Hippocampal formation (tissue), 2 donors: ENCODE data around the gene KMT2B.
A peak's percentile ranks its signal among the peaks of the same experiment; 100 is the strongest.
"Not testable (repeated sequence)": the region's sequence is repeated elsewhere in the genome, so short reads cannot be mapped to it uniquely, and the experiment has no call there.

Experiments used
- DNase-seq, 2 donors: peaks; one replicate each; lab custom pipeline; 2025; lab: John Stamatoyannopoulos, UW

Gene KMT2B

DNA sequence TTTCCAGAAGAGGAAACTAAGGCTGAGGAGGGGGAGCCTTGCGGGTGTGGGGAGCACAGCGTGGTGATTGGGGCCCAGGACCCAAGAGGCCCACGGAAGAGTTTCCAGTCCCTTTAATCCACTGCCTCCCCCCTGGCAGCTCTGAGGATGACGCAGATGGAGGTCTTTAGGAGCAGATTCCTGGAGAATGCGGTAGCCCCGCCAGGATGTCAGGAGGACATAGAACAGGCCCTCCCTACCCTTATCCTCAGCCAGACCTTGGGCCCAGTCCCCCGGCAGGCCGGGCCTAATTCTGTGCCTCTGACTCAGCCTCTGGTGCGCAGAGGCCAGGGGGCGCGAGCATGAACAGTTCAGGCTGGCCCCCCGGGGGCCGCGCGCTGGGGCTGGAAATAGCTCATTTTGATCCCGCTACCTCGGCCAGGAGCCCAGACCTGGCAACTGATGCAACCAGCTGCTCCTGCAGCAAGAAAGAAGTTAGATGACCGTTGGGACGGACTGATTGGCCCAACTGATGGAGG is 39.5 kb downstream of the KMT2B start:
- DNase-seq, result peak in 1 of 2 donors; percentile 66

- peak; percentile 99 for DNase-seq
Measured at GRCh38 chr19:35757749-35758608, 40.2 kb downstream of the KMT2B start, which contains the start of gene PROSER3. Gene PROSER3 (plus strand): TSS chr19:35758176. CDS start chr19:35758216, 40 bp downstream.

- DNase-seq, result no peak
Measured at GRCh38 chr19:35759697-35760096, 41.9 kb downstream of the KMT2B start.

GRCh38 chr19:35760711-35761349 is 43.0 kb downstream of the KMT2B start:
- no peak for DNase-seq

- no peak for DNase-seq
Measured at GRCh38 chr19:35764432-35765315, 46.9 kb downstream of the KMT2B start.

DNA sequence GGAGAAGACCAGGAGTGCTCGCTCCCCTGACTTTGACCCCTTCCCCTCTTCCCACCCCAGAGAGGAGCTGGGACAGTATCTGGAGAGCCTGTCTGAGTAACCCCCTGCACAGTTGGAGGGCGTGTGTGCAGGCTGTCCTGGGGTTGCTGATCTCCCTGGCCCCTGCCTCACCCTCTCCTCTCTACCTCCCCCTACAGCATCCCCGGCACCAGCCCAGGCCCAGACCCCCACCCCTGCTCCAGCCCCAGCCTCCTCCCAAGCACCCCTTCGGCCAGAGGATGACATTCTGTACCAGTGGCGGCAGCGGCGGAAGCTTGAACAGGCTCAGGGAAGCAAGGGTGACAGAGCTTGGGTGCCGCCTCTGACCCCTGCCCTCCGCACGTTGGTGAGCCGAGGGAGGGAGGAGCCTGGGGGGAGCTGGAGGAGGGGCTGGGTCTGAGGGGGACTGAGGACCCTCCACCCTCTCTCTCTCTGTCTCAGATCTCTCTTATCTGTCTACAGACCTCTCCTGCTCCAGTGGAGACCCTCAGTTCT is 48.8 kb downstream of the KMT2B start:
- no peak for DNase-seq

GRCh38 chr19:35767288-35768081 is 49.7 kb downstream of the KMT2B start:
- no peak for DNase-seq

DNA sequence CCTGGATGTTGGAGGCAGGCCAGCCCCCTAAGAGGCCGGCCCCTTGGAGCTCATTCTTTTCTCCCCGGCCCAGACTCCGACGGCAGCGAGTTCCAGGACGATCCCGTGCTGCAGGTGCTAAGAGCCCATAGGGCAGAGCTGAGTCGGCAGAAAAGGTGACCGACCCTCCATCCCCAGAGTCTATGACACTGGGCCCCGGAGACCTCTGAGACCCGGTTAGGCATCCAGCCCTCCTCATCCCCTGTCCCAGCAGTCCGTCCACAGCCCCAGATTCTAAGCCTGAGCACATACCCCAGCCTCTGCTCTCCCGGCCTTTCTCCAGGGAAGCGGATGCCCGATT is 50.2 kb downstream of the KMT2B start:
- DNase-seq, result no peak

GRCh38 chr19:35772362-35772761 is 54.6 kb downstream of the KMT2B start:
- DNase-seq, result not testable (repeated sequence)

- DNase-seq, result no peak
Measured at GRCh38 chr19:35773020-35773806, 55.4 kb downstream of the KMT2B start.

GRCh38 chr19:35774274-35775045 is 56.7 kb downstream of the KMT2B start:
- DNase-seq, result no peak

- DNase-seq, result no peak
Measured at GRCh38 chr19:35775046-35775297, 57.2 kb downstream of the KMT2B start.

DNA sequence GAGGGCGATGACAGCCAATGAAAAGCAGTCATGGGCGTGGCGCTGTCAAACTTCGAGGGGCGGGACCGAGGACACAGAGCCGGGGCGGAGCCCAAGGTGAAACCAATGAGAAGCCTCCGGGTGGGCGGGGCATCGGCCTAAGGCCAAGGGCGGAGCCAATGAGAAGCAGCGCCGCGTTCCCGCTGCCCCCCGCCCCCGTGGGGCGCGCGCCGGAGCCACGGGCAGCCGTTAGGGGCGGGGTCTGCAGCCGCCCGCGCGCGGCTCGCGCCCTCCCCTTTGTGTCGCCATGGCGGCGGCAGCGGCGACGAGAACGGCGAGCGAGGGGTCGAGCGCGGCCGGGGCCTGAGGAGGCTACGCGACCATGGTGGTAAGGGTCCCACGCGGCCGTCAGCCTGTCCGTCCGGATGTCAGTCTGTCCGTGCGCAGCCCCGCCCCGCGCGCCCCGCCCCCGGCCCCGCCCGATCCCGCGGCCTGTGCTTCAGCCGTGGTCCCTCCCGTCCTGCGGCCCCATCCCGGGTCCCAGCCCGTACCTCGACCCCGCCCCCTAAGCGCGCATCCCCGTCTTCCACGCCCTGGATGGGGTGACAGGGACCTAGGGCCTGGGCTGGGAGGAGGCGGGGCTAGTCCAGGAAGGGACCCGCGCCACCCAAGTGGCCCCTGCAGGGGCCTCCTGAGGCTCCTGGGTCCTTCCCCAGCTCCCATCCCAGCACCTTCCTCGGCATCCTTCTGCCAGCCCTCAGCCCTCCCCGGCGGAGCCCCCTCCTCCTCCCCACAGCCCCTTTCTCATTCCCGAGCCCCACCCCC is 57.7 kb downstream of the KMT2B start, which contains the start of gene ARHGAP33:
TSS of gene ARHGAP33 (plus strand) at position 267 of the 804 bp plus-strand sequence. CDS start at position 362, 95 bp downstream.
- DNase-seq, result peak; percentile 95 to 97

DNA sequence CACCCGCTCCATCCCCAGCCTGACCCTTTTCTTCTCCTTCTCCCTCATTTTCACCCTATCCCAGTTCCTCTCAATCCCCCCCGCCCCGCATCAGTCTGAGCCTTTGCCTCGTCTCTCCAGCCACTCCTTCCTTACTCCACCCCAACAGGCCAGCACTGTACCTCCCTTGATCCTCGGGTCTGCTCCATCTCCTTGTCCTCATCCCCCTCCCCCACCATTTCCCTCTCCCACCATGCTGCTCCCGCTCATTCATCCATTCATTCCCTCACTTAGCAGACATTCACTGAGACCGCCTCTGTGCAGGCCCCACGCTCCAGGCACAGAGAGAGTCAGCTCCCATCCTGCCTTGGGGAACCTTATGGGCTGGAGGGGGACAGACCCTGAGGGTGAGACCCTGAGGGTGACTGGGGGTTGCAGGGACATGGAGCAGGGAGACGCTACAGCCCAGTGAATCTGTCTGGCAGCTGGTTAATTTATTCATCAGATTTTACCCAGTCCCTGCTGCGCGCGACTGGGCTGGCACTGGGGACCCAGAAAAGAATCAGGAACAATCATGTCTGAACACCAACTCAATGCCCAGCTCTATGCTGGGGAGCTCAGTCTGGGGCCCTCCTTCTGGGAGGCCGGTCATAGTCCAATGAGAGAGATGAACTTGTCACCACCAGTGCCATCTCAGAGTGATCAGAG is 58.4 kb downstream of the KMT2B start:
- peak in 1 of 2 donors; percentile 8 for DNase-seq

- peak; percentile 12 to 36 for DNase-seq
Measured at GRCh38 chr19:35777086-35777841, 59.5 kb downstream of the KMT2B start.

DNA sequence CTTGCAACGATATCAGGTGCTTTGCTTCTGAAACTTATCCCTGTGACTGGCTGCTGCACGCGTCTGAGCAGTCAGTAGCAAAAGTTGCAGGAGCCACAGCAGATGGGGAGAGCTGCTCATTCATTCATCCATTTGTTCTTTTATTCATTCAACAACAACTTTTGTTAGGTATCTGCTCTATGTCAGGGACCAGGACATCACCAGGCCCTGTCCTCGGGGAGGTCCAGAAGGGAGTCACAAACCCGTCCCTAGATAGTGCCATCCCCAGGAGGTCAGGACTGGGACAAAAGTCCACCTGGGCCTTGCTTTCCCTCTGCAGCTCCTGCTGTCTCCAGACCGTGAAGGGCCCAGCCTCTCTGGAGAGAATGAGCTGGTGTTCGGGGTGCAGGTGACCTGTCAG is 60.2 kb downstream of the KMT2B start:
- no peak for DNase-seq

DNA sequence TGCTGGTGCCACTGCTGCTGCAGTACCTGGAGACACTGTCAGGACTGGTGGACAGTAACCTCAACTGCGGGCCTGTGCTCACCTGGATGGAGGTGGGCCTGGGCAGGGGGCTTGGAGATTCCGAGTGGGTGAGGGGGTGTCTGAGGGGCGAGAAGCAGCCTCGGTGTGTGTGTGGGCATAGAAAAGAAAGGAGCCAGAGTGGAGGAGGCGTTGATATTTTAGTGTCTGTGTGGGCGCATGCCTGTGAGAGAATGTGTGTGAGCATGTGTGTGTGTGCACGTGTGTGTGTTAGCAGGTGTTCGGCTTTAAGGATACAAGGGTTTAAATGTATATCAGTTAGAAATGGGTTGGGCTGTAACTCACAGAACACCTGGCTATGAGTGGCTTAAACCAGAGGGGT is 61.2 kb downstream of the KMT2B start:
- DNase-seq, result no peak
